Measurements from ENCODE around the gene RIF1. TPM values are rescaled to one million over a fixed set of nuclear protein-coding genes. Genes with fewer than 3 reads are reported as not detected.

Gene RIF1, protein sequence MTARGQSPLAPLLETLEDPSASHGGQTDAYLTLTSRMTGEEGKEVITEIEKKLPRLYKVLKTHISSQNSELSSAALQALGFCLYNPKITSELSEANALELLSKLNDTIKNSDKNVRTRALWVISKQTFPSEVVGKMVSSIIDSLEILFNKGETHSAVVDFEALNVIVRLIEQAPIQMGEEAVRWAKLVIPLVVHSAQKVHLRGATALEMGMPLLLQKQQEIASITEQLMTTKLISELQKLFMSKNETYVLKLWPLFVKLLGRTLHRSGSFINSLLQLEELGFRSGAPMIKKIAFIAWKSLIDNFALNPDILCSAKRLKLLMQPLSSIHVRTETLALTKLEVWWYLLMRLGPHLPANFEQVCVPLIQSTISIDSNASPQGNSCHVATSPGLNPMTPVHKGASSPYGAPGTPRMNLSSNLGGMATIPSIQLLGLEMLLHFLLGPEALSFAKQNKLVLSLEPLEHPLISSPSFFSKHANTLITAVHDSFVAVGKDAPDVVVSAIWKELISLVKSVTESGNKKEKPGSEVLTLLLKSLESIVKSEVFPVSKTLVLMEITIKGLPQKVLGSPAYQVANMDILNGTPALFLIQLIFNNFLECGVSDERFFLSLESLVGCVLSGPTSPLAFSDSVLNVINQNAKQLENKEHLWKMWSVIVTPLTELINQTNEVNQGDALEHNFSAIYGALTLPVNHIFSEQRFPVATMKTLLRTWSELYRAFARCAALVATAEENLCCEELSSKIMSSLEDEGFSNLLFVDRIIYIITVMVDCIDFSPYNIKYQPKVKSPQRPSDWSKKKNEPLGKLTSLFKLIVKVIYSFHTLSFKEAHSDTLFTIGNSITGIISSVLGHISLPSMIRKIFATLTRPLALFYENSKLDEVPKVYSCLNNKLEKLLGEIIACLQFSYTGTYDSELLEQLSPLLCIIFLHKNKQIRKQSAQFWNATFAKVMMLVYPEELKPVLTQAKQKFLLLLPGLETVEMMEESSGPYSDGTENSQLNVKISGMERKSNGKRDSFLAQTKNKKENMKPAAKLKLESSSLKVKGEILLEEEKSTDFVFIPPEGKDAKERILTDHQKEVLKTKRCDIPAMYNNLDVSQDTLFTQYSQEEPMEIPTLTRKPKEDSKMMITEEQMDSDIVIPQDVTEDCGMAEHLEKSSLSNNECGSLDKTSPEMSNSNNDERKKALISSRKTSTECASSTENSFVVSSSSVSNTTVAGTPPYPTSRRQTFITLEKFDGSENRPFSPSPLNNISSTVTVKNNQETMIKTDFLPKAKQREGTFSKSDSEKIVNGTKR (N-terminal part only)
- total RNA-seq: 35.9 TPM
- polyA plus RNA-seq: 7.4 TPM
- long read RNA-seq, donor 1: 0 reads
- long read RNA-seq, donor 2, partial matches to known transcripts: 5 of 6 reads
- long read RNA-seq, donor 2, other reads (novel, unspliced or antisense): 0 of 6 reads
- long read RNA-seq, donor 3: 0 reads
- long read RNA-seq, donor 4: 0 reads
- long read RNA-seq, donor 5: 0 reads
- long read RNA-seq, donor 6: 0 reads
- long read RNA-seq, donor 7: 0 reads
- long read RNA-seq, donor 8, partial matches to known transcripts: 0 of 1 reads
- long read RNA-seq, donor 8, other reads (novel, unspliced or antisense): 0 of 1 reads
- long read RNA-seq, donor 9: 0 reads
- long read RNA-seq, donor 10: 0 reads

- under 1% methylated on average over 65 of the region's 65 CpGs for WGBS
Measured at GRCh38 chr2:151409601-151410484, at the start of gene RIF1. Gene RIF1, plus strand, starts transcription at chr2:151409902. Its CDS starts 522 bp downstream, at chr2:151410424.

DNA sequence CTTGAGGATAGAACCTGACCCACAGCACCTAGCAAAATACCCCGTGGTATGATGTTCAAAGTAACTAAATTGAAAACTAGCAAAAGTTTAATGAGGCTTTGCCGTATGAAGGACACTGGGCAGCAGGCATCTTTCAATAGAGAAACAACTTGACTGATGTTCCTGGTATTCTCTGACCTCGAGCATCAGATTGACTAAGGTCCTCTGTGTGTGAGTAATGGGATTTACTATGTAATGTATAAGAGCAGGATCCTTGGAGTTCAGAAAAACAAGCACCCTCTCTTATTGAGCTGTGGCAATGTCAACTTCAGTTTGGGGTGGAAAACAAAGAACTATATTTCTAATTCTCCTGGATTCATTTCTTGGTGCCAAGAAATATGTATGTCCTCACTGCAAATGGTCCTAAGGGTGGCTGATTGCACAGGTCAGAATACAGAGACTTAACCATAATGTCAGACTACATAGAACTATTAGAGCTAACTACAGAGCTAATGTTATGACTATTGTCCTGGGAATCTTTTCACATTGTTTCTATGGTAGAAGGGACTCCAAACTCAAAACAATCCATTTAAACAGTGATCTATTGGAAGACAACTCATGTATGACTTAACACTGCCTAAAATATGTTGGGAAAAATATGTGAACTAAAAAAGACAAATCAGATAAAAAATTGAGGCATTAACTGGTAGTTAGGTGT, 47.9 kb upstream of the RIF1 start:
- H3K27ac ChIP-seq (ENCODE audit: low read depth in 1 of 2, low read length in 1 of 2): no peak overlapping the region
- no peaks in the 10 kb centered on the region for H3K36me3 ChIP-seq (ENCODE audit: control insufficient read depth in 2 of 2, insufficient read depth in 2 of 2, low read length in 1 of 2)
- no peaks in the 10 kb centered on the region for H3K27me3 ChIP-seq (ENCODE audit: control insufficient read depth in 2 of 2, insufficient read depth in 1 of 2, low read length in 1 of 2)
- 94% methylated on average over 3 of the region's 3 CpGs for WGBS
- no peaks in the 10 kb centered on the region for H3K4me1 ChIP-seq (ENCODE audit: control insufficient read depth in 2 of 2, insufficient read depth in 2 of 2, low read length in 2 of 2)
- H3K4me3 ChIP-seq (ENCODE audit: low read length in 2 of 2): no peak overlapping the region
- no peaks in the 10 kb centered on the region for H3K9me3 ChIP-seq (ENCODE audit: control insufficient read depth in 2 of 2, insufficient read depth in 1 of 2, low read length in 1 of 2)
- no peak for DNase-seq (ENCODE audit: low read depth in 6 of 9, low spot score in 9 of 9)

More at GRCh38 chr2:151409601-151410484, at the start of gene RIF1:
- peak in 8 of 9 donors; percentile 60 to 87 (median 66) for DNase-seq (ENCODE audit: low read depth in 6 of 9, low spot score in 9 of 9)
- Histone ChIP-seq H3K9me3 (ENCODE audit: control insufficient read depth in 2 of 2, insufficient read depth in 1 of 2, low read length in 1 of 2) (no peaks in the 10 kb centered on the region), H3K36me3 (ENCODE audit: control insufficient read depth in 2 of 2, insufficient read depth in 2 of 2, low read length in 1 of 2) (peaks cover 0 to 28% of the 10 kb centered on the region in 2 donors), H3K27ac (ENCODE audit: low read depth in 1 of 2, low read length in 1 of 2) (peak within 1 kb of the TSS; percentile 89 to 94), H3K27me3 (ENCODE audit: control insufficient read depth in 2 of 2, insufficient read depth in 1 of 2, low read length in 1 of 2) (no peaks in the 10 kb centered on the region), H3K4me1 (ENCODE audit: control insufficient read depth in 2 of 2, insufficient read depth in 2 of 2, low read length in 2 of 2) (peaks cover 0 to 3% of the 10 kb centered on the region in 2 donors), H3K4me3 (ENCODE audit: low read length in 2 of 2) (peak within 1 kb of the TSS; percentile 82 to 84)

DNA sequence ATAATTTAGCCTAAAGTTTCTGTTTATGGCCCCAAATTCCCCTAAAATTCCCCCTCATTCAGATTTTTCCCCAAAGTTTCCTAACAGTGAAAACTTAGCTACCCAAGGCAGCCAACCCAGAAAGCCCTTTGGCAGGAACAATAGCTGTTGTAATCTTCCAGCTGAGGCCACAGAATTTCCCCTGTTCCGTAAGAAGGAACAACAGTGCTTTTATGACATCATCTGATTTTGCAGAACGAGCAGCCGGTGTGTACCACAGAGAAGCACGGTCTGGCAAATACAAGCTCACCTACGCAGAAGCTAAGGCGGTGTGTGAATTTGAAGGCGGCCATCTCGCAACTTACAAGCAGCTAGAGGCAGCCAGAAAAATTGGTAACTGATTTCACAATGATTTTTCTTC, 46.0 kb upstream of the RIF1 start:
- 71% methylated on average over 8 of the region's 8 CpGs for WGBS
- H3K36me3 ChIP-seq (ENCODE audit: control insufficient read depth in 2 of 2, insufficient read depth in 2 of 2, low read length in 1 of 2): no peaks in the 10 kb centered on the region
- DNase-seq (ENCODE audit: low read depth in 6 of 9, low spot score in 9 of 9): peak in 2 of 9 donors; percentile 1 to 27
- no peaks in the 10 kb centered on the region for H3K27me3 ChIP-seq (ENCODE audit: control insufficient read depth in 2 of 2, insufficient read depth in 1 of 2, low read length in 1 of 2)
- no peaks in the 10 kb centered on the region for H3K9me3 ChIP-seq (ENCODE audit: control insufficient read depth in 2 of 2, insufficient read depth in 1 of 2, low read length in 1 of 2)
- no peak overlapping the region for H3K27ac ChIP-seq (ENCODE audit: low read depth in 1 of 2, low read length in 1 of 2)
- H3K4me3 ChIP-seq (ENCODE audit: low read length in 2 of 2): no peak overlapping the region
- no peaks in the 10 kb centered on the region for H3K4me1 ChIP-seq (ENCODE audit: control insufficient read depth in 2 of 2, insufficient read depth in 2 of 2, low read length in 2 of 2)

DNA sequence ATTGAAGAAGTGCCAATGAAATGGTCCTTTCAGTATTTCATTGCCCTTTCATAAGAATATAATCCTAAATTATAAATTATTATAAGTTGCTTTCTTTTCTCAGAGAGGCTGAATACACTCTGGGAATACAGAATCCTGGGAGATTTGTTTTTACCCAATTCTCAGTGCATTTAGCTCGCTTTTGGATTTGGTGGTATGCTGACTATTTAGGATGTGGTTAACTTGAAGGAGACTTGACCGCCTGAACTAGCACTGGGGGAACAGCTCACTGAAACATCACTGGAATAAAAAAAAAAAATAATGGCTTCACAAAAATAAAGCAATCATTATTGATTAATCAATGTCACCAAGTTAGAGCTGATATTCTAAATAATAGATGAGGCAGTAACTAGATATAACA, 42.1 kb upstream of the RIF1 start:
- H3K9me3 ChIP-seq (ENCODE audit: control insufficient read depth in 2 of 2, insufficient read depth in 1 of 2, low read length in 1 of 2): no peaks in the 10 kb centered on the region
- H3K27ac ChIP-seq (ENCODE audit: low read depth in 1 of 2, low read length in 1 of 2): no peak overlapping the region
- no peaks in the 10 kb centered on the region for H3K27me3 ChIP-seq (ENCODE audit: control insufficient read depth in 2 of 2, insufficient read depth in 1 of 2, low read length in 1 of 2)
- H3K4me1 ChIP-seq (ENCODE audit: control insufficient read depth in 2 of 2, insufficient read depth in 2 of 2, low read length in 2 of 2): no peaks in the 10 kb centered on the region
- H3K36me3 ChIP-seq (ENCODE audit: control insufficient read depth in 2 of 2, insufficient read depth in 2 of 2, low read length in 1 of 2): no peaks in the 10 kb centered on the region
- WGBS: 93% methylated on average over 2 of the region's 2 CpGs
- H3K4me3 ChIP-seq (ENCODE audit: low read length in 2 of 2): no peak overlapping the region
- DNase-seq (ENCODE audit: low read depth in 6 of 9, low spot score in 9 of 9): no peak

- no peaks in the 10 kb centered on the region for H3K9me3 ChIP-seq (ENCODE audit: control insufficient read depth in 2 of 2, insufficient read depth in 1 of 2, low read length in 1 of 2)
- no peak overlapping the region for H3K4me3 ChIP-seq (ENCODE audit: low read length in 2 of 2)
- DNase-seq (ENCODE audit: low read depth in 6 of 9, low spot score in 9 of 9): no peak
- no peaks in the 10 kb centered on the region for H3K36me3 ChIP-seq (ENCODE audit: control insufficient read depth in 2 of 2, insufficient read depth in 2 of 2, low read length in 1 of 2)
- no peak overlapping the region for H3K27ac ChIP-seq (ENCODE audit: low read depth in 1 of 2, low read length in 1 of 2)
- H3K27me3 ChIP-seq (ENCODE audit: control insufficient read depth in 2 of 2, insufficient read depth in 1 of 2, low read length in 1 of 2): no peaks in the 10 kb centered on the region
- WGBS: 75% methylated on average over 3 of the region's 3 CpGs
- peaks cover 0 to 2% of the 10 kb centered on the region in 2 donors for H3K4me1 ChIP-seq (ENCODE audit: control insufficient read depth in 2 of 2, insufficient read depth in 2 of 2, low read length in 2 of 2)
Measured at GRCh38 chr2:151374436-151374835, 35.3 kb upstream of the RIF1 start.

DNA sequence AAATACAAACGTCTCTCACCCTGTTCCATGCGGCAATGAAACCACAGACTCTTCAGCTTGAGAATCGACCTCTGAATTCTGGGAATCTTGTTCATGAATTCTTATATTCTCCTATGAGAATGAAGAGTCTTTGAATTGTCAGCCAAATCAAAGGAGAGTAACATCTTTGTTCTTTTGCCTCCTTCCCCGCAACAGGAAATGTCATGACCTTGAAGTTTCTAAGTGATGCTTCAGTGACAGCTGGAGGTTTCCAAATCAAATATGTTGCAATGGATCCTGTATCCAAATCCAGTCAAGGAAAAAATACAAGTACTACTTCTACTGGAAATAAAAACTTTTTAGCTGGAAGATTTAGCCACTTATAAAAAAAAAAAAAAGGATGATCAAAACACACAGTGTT, 30.5 kb upstream of the RIF1 start:
- WGBS: 20% methylated on average over 4 of the region's 4 CpGs
- DNase-seq (ENCODE audit: low read depth in 6 of 9, low spot score in 9 of 9): peak in 8 of 9 donors; percentile 6 to 63 (median 20)
- Histone ChIP-seq H3K27ac (ENCODE audit: low read depth in 1 of 2, low read length in 1 of 2) (no peak overlapping the region), H3K27me3 (ENCODE audit: control insufficient read depth in 2 of 2, insufficient read depth in 1 of 2, low read length in 1 of 2) (no peaks in the 10 kb centered on the region), H3K36me3 (ENCODE audit: control insufficient read depth in 2 of 2, insufficient read depth in 2 of 2, low read length in 1 of 2) (no peaks in the 10 kb centered on the region), H3K4me3 (ENCODE audit: low read length in 2 of 2) (no peak overlapping the region), H3K9me3 (ENCODE audit: control insufficient read depth in 2 of 2, insufficient read depth in 1 of 2, low read length in 1 of 2) (no peaks in the 10 kb centered on the region), H3K4me1 (ENCODE audit: control insufficient read depth in 2 of 2, insufficient read depth in 2 of 2, low read length in 2 of 2) (peaks cover 0 to 2% of the 10 kb centered on the region in 2 donors)

DNA sequence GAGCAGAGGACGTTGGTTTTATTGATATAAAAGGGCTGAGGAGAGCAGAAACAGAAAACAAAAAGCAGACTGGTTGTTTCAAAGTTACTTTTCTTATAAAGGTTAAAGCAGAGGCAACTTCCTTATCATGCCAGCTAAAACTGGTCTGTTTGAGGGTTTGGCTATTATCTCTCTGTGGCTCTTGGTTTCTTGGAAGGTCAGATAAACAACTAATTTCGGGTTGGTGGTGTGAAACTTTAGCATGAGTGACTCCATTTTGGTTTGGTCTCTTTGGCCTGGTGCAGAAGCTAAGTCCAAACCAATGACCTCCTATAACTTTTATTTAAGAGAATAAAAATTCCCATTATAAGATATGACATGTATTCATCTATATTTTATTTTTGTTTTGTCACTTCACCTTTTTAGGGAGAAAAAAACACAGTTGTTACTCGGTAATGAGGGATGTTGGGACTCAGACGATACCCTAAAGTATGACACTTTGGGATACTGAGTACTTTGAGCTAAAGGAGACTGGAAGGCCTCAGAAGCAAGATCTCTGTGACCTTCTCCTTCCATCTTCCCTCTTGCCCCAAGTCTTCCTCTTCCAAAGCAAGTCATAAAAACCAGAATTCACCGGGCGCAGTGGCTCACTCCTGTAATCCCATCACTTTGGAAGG, 29.0 kb upstream of the RIF1 start:
- WGBS: 90% methylated on average over 6 of the region's 6 CpGs

More for the DNA sequence above, 29.0 kb upstream of the RIF1 start:
- DNase-seq (ENCODE audit: low read depth in 6 of 9, low spot score in 9 of 9): no peak
- no peaks in the 10 kb centered on the region for H3K9me3 ChIP-seq (ENCODE audit: control insufficient read depth in 2 of 2, insufficient read depth in 1 of 2, low read length in 1 of 2)
- no peak overlapping the region for H3K27ac ChIP-seq (ENCODE audit: low read depth in 1 of 2, low read length in 1 of 2)
- peaks cover 0 to 2% of the 10 kb centered on the region in 2 donors for H3K4me1 ChIP-seq (ENCODE audit: control insufficient read depth in 2 of 2, insufficient read depth in 2 of 2, low read length in 2 of 2)
- H3K27me3 ChIP-seq (ENCODE audit: control insufficient read depth in 2 of 2, insufficient read depth in 1 of 2, low read length in 1 of 2): no peaks in the 10 kb centered on the region
- H3K4me3 ChIP-seq (ENCODE audit: low read length in 2 of 2): no peak overlapping the region
- H3K36me3 ChIP-seq (ENCODE audit: control insufficient read depth in 2 of 2, insufficient read depth in 2 of 2, low read length in 1 of 2): no peaks in the 10 kb centered on the region

All from thymus (tissue), 14 donors.